CD4-positive, alpha-beta T cell (primary cell): ENCODE data around the gene TPCN2. TPM values are rescaled to one million over a fixed set of nuclear protein-coding genes. Genes with fewer than 3 reads are reported as not detected.
A peak's percentile ranks its signal among the peaks of the same experiment; 100 is the strongest.

Source experiments
- ATAC-seq: fragments of 200-7000 bp; cut with Tn5 transposase; one replicate; pipeline ENCODE4 v1.10.0; 2022; ENCODE audit warnings: mild to moderate bottlenecking; ENCODE audit not compliant: poor library complexity
- CTCF ChIA-PET: fragments of 350-600 bp; sonication (Branson Sonifier 250); formaldehyde crosslinking; loops from one replicate; lab custom pipeline; 2021; ENCODE audit warnings: antibody characterized with exemption, inconsistent platforms; lab: Charles Lee
- POLR2A ChIA-PET: fragments of 350-600 bp; sonication (Branson Sonifier 250); formaldehyde crosslinking; loops from one replicate; lab custom pipeline; 2021; ENCODE audit warnings: antibody characterized with exemption, inconsistent platforms; lab: Charles Lee
- DNase-seq, 14 experiments: peaks; one replicate each; pipeline ENCODE4 v3.0.0-alpha.2; 2013 to 2020; ENCODE audit warnings: mixed read lengths in 2 of 14
- H3K27ac ChIP-seq, 2 donors: one replicate each; pipeline versions ENCODE4 v1.5.1 to v1.7.0; 2013; ENCODE audit warnings: low read length in 2 of 2, low read depth in 1 of 2, mild to moderate bottlenecking in 1 of 2
- H3K27me3 ChIP-seq, 2 experiments: 1 replicate in 1 of 2; 2 replicates in 1 of 2; pipeline versions ENCODE4 v1.6.1 to v1.7.0; 2013; ENCODE audit warnings: low read length in 2 of 2, control low read depth in 1 of 2, mild to moderate bottlenecking in 1 of 2, moderate library complexity in 1 of 2; ENCODE audit not compliant: insufficient read depth in 2 of 2, control insufficient read depth in 1 of 2
- H3K36me3 ChIP-seq: one replicate; pipeline ENCODE4 v1.6.1; 2013; ENCODE audit warnings: low read length, control low read depth; ENCODE audit not compliant: insufficient read depth
- H3K4me1 ChIP-seq: one replicate; pipeline ENCODE4 v1.6.1; 2013; ENCODE audit warnings: low read length, control low read depth; ENCODE audit not compliant: insufficient read depth
- H3K4me3 ChIP-seq: one replicate; pipeline ENCODE4 v1.5.1; 2013; ENCODE audit warnings: mild to moderate bottlenecking, low read length, moderate library complexity
- H3K9me3 ChIP-seq, 2 experiments: 1 replicate in 1 of 2; 2 replicates in 1 of 2; pipeline versions ENCODE4 v1.6.1 to v1.7.0; 2013; ENCODE audit warnings: low read length in 2 of 2, mild to moderate bottlenecking in 2 of 2, control low read depth in 1 of 2, moderate library complexity in 1 of 2; ENCODE audit not compliant: control insufficient read depth in 1 of 2, insufficient read depth in 1 of 2
- H3K27ac Mint-ChIP-seq: one replicate; pipeline ENCODE4 v1.8.0; 2020; ENCODE audit warnings: mixed read lengths
- H3K27me3 Mint-ChIP-seq: one replicate; pipeline ENCODE4 v1.8.0; 2021; ENCODE audit warnings: mixed read lengths
- H3K36me3 Mint-ChIP-seq: one replicate; pipeline ENCODE4 v1.8.0; 2021; ENCODE audit warnings: low read depth, mixed read lengths
- H3K4me1 Mint-ChIP-seq: one replicate; pipeline ENCODE4 v1.8.0; 2021; ENCODE audit warnings: low read depth, mixed read lengths
- H3K4me3 Mint-ChIP-seq: one replicate; pipeline ENCODE4 v1.8.0; 2020; ENCODE audit warnings: mild to moderate bottlenecking, mixed read lengths
- H3K9me3 Mint-ChIP-seq: one replicate; pipeline ENCODE4 v1.8.0; 2020; ENCODE audit warnings: mixed read lengths
- intact Hi-C, 2 experiments: fragments of 100-400 bp; cut with DNase I in 1 of 2; cut with micrococcal nuclease in 1 of 2; formaldehyde crosslinking; loops; one replicate each; pipeline versions ENCODE4 v1.15.1 to v1.9.0; 2023 to 2025; cut with DNase I, micrococcal nuclease
- total RNA-seq, 174 experiments: library from RNA in 2 of 174; stranded (reverse) in 2 of 174; gene quantifications; one replicate each; pipeline ENCODE4 v1.2.3 and lab custom pipeline; 2021 to 2026
- TF ChIP-seq, protein P1 (sequence below): fragments of 200-600 bp; IDR thresholded peaks from one replicate; pipeline ENCODE4 v1.8.0; 2022; ENCODE audit warnings: antibody characterized with exemption, mild to moderate bottlenecking

Gene TPCN2
- total RNA-seq, 2 experiments from 2014 or later = 10.2 to 11.5 TPM

- H3K27me3 Mint-ChIP-seq = no peaks in the 10 kb centered on the region
- no peak for DNase-seq
- Histone ChIP-seq H3K27ac (no peak overlapping the region), H3K4me1 (no peaks in the 10 kb centered on the region), H3K36me3 (peaks cover 19% of the 10 kb centered on the region), H3K27me3 (no peaks in the 10 kb centered on the region), H3K9me3 (peaks cover 0 to 3% of the 10 kb centered on the region in 2 experiments), H3K4me3 (no peak overlapping the region)
- no peak overlapping the region for H3K4me3 Mint-ChIP-seq
- H3K4me1 Mint-ChIP-seq = peaks cover 2% of the 10 kb centered on the region
- H3K36me3 Mint-ChIP-seq = peaks cover 21% of the 10 kb centered on the region
- H3K27ac Mint-ChIP-seq = no peak overlapping the region
- intact Hi-C loops = loop anchor here in 1 of 2 experiments (5.0 kb wide), 3 partner anchors 130 to 505 kb away; partner anchors contain the start of genes IGHMBP2 and MRPL21
- no peaks in the 10 kb centered on the region for H3K9me3 Mint-ChIP-seq
- POLR2A ChIA-PET = no interaction called here
- CTCF ChIA-PET = no interaction called here
- TF ChIP-seq, protein P1, sequence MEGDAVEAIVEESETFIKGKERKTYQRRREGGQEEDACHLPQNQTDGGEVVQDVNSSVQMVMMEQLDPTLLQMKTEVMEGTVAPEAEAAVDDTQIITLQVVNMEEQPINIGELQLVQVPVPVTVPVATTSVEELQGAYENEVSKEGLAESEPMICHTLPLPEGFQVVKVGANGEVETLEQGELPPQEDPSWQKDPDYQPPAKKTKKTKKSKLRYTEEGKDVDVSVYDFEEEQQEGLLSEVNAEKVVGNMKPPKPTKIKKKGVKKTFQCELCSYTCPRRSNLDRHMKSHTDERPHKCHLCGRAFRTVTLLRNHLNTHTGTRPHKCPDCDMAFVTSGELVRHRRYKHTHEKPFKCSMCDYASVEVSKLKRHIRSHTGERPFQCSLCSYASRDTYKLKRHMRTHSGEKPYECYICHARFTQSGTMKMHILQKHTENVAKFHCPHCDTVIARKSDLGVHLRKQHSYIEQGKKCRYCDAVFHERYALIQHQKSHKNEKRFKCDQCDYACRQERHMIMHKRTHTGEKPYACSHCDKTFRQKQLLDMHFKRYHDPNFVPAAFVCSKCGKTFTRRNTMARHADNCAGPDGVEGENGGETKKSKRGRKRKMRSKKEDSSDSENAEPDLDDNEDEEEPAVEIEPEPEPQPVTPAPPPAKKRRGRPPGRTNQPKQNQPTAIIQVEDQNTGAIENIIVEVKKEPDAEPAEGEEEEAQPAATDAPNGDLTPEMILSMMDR = no peak
- no peak for ATAC-seq
Observed at GRCh38 chr11:69087133-69087524, 38.4 kb downstream of the TPCN2 start.

DNA sequence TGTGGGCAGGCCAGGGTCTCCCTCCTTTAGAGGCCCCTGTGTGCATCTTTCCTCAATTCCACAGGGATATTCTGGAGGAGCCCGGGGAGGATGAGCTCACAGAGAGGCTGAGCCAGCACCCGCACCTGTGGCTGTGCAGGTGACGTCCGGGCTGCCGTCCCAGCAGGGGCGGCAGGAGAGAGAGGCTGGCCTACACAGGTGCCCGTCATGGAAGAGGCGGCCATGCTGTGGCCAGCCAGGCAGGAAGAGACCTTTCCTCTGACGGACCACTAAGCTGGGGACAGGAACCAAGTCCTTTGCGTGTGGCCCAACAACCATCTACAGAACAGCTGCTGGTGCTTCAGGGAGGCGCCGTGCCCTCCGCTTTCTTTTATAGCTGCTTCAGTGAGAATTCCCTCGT lies 39.1 kb downstream of the TPCN2 start:
- Histone ChIP-seq H3K27ac (no peak overlapping the region), H3K9me3 (peaks cover 0 to 3% of the 10 kb centered on the region in 2 experiments), H3K36me3 (peaks cover 19% of the 10 kb centered on the region), H3K4me1 (no peaks in the 10 kb centered on the region), H3K27me3 (no peaks in the 10 kb centered on the region), H3K4me3 (no peak overlapping the region)
- POLR2A ChIA-PET = no interaction called here
- no peak overlapping the region for H3K27ac Mint-ChIP-seq
- H3K27me3 Mint-ChIP-seq = no peaks in the 10 kb centered on the region
- H3K9me3 Mint-ChIP-seq = no peaks in the 10 kb centered on the region
- H3K4me1 Mint-ChIP-seq = no peaks in the 10 kb centered on the region
- DNase-seq (no peak), ATAC-seq (no peak)
- CTCF ChIA-PET = no interaction called here
- intact Hi-C loops = loop anchor here (2.0 to 5.0 kb wide), 5 partner anchors 131 to 506 kb away; partner anchors contain the start of genes IGHMBP2 (in 1 of the 2) and MRPL21 (in 1 of the 2)
- no peak overlapping the region for H3K4me3 Mint-ChIP-seq
- TF ChIP-seq, protein P1 = no peak
- peaks cover 19% of the 10 kb centered on the region for H3K36me3 Mint-ChIP-seq

- Mint-ChIP-seq H3K4me1 (no peaks in the 10 kb centered on the region), H3K27me3 (no peaks in the 10 kb centered on the region), H3K4me3 (no peak overlapping the region), H3K27ac (no peak overlapping the region), H3K9me3 (no peaks in the 10 kb centered on the region), H3K36me3 (peaks cover 19% of the 10 kb centered on the region)
- no peak overlapping the region for H3K4me3 ChIP-seq
- H3K4me1 ChIP-seq = no peaks in the 10 kb centered on the region
- H3K27ac ChIP-seq = no peak overlapping the region
- peaks cover 0 to 3% of the 10 kb centered on the region in 2 experiments for H3K9me3 ChIP-seq
- DNase-seq (peak; percentile 31 to 75 (median 42)), ATAC-seq (peak; percentile 49)
- peaks cover 19% of the 10 kb centered on the region for H3K36me3 ChIP-seq
- ChIA-PET CTCF (no interaction called here), POLR2A (no interaction called here)
- TF ChIP-seq, protein P1 = peak; percentile 59
- H3K27me3 ChIP-seq = no peaks in the 10 kb centered on the region
- intact Hi-C loops = loop anchor here (2.0 to 5.0 kb wide), 5 partner anchors 131 to 506 kb away; partner anchors contain the start of genes IGHMBP2 (in 1 of the 2) and MRPL21 (in 1 of the 2)
Observed at GRCh38 chr11:69088676-69089146, 40.0 kb downstream of the TPCN2 start.
